Transverse colon (tissue), 4 donors: ENCODE measurements around the gene PRKCE. TPM values are rescaled to one million over a fixed set of nuclear protein-coding genes. Genes with fewer than 3 reads are reported as not detected.

ENCODE experiments used
- DNase-seq: peaks from one replicate; pipeline ENCODE4 v3.0.0-alpha.2; 2019
- H3K27ac ChIP-seq, 4 donors: fragments of 200-600 bp; sonication (generic); 2 replicates each; pipeline ENCODE4 v1.5.1; 2016 to 2018; ENCODE audit warnings: inconsistent platforms in 4 of 4
- H3K27me3 ChIP-seq: fragments of 200-600 bp; sonication (generic); 2 replicates; pipeline ENCODE4 v1.5.1; 2017; ENCODE audit warnings: inconsistent platforms
- H3K36me3 ChIP-seq, 4 donors: fragments of 200-600 bp; sonication (generic); 2 replicates each; pipeline ENCODE4 v1.5.1; 2017 to 2019; ENCODE audit warnings: inconsistent platforms in 4 of 4
- H3K4me1 ChIP-seq, 4 donors: fragments of 200-600 bp; sonication (generic); 2 replicates each; pipeline ENCODE4 v1.5.1; 2017 to 2020; ENCODE audit warnings: inconsistent platforms in 4 of 4
- H3K4me3 ChIP-seq, 4 donors: fragments of 200-600 bp; sonication (generic); 1 replicate in 1 of 4; 2 replicates in 3 of 4; pipeline versions ENCODE4 v1.5.1 to v1.6.1; 2017 to 2019; ENCODE audit warnings: inconsistent platforms in 4 of 4
- H3K9me3 ChIP-seq, 2 donors: fragments of 200-600 bp; sonication (generic); 2 replicates each; pipeline ENCODE4 v1.5.1; 2017 to 2019; ENCODE audit warnings: inconsistent platforms in 2 of 2
- EP300 ChIP-seq: sonication (generic); formaldehyde crosslinking; IDR thresholded peaks from one replicate; pipeline ENCODE4 v1.6.1; 2017; ENCODE audit warnings: antibody characterized with exemption, low read depth
- POLR2A ChIP-seq: fragments of 450-650 bp; IDR thresholded peaks from one replicate; pipeline ENCODE4 v1.6.1; 2016; ENCODE audit warnings: antibody characterized with exemption, mild to moderate bottlenecking, moderate library complexity
- POLR2AphosphoS5 ChIP-seq, 3 donors: sonication (generic); formaldehyde crosslinking; IDR thresholded peaks; one replicate each; pipeline ENCODE4 v1.6.1; 2016; ENCODE audit warnings: antibody characterized with exemption in 3 of 3
- WGBS, 2 donors: methylation state at CpG; one replicate each; pipeline ENCODE4 v1.1.5; 2018; ENCODE audit warnings: low coverage in 1 of 2; 5-methylcytosine and 5-hydroxymethylcytosine counted together
- in situ Hi-C, 4 donors: fragments of 200-750 bp; cut with MboI; loops; one replicate each; pipeline versions ENCODE4 v1.15.0 to v1.15.1; 2017; ENCODE audit warnings: low sequenced_read_pairs in 3 of 4, low pct_ligation_motif_present in 1 of 4, low pct_unique_long_range_greater_than_20kb in 1 of 4
- intact Hi-C: fragments of 100-400 bp; cut with DNase I; formaldehyde crosslinking; loops from one replicate; pipeline ENCODE4 v1.15.1; 2023; ENCODE audit warnings: low total_unique reads
- total RNA-seq, 4 donors: library from RNA; depleted of rRNA; stranded (reverse); fragments of >200 nt; gene quantifications; one replicate each; pipeline ENCODE4 v1.1.0, GENCODE V29; 2016
- TF ChIP-seq, protein P1 (sequence below), 5 experiments: fragments of 200-600 bp in 3 of 5; fragments of 450-650 bp in 2 of 5; sonication (generic) in 3 of 5; IDR thresholded peaks; 1 replicate in 2 of 5; 2 replicates in 3 of 5; pipeline ENCODE4 v1.5.1; 2016 to 2017; ENCODE audit warnings: antibody characterized with exemption in 5 of 5, inconsistent platforms in 3 of 5, mild to moderate bottlenecking in 2 of 5, moderate library complexity in 1 of 5

Gene PRKCE
- total RNA-seq, 4 donors from 2014 or later = 8.6 to 20.6 (median 11.3) TPM

DNA sequence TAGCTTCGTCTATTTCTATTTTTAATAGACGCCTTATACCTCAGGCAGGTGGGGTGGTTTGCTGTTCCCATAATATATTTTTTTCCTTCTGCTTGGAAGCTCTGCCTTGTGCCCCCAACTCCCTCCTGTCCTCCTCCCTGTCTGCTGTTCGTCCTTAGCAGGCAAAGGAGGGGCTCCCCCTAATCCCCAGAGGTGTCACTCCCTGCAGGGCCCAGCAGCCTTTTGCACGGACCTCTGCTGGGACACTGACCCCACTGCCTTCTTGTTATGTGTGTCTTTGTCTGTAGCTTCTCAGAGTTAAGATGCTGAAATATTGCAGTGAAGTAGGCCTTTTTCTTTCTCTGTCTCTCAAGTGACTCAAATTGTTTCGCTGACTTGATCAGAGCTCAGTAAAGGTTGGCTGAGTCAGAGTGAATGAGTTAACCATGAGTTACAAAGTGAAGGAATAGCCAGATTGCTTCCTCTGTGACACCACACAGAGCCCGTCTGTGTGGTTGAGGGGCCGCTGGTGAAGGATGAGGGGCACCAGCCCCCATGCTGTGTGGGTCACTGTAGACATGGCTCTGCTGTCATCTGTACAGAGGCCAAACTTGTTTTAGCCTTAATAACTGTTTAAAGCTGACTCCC is 47.7 kb downstream of the PRKCE start:
- Histone ChIP-seq H3K9me3 (no peaks in the 10 kb centered on the region), H3K27me3 (no peaks in the 10 kb centered on the region), H3K36me3 (no peaks in the 10 kb centered on the region), H3K4me3 (no peak overlapping the region), H3K4me1 (peaks cover 0 to 12% (median 2%) of the 10 kb centered on the region in 4 donors), H3K27ac (peak overlapping the region; percentile 20 to 56 (median 42))
- WGBS, 2 donors = 79 to 84% methylated on average over 3 to 7 of the region's 7 CpGs
- in situ Hi-C loops (no loop called here), intact Hi-C loops (no loop called here)
- DNase-seq = no peak
- TF ChIP-seq, protein P1, sequence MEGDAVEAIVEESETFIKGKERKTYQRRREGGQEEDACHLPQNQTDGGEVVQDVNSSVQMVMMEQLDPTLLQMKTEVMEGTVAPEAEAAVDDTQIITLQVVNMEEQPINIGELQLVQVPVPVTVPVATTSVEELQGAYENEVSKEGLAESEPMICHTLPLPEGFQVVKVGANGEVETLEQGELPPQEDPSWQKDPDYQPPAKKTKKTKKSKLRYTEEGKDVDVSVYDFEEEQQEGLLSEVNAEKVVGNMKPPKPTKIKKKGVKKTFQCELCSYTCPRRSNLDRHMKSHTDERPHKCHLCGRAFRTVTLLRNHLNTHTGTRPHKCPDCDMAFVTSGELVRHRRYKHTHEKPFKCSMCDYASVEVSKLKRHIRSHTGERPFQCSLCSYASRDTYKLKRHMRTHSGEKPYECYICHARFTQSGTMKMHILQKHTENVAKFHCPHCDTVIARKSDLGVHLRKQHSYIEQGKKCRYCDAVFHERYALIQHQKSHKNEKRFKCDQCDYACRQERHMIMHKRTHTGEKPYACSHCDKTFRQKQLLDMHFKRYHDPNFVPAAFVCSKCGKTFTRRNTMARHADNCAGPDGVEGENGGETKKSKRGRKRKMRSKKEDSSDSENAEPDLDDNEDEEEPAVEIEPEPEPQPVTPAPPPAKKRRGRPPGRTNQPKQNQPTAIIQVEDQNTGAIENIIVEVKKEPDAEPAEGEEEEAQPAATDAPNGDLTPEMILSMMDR (IDR thresholded peaks at IDR 0.05) = no peak

DNA sequence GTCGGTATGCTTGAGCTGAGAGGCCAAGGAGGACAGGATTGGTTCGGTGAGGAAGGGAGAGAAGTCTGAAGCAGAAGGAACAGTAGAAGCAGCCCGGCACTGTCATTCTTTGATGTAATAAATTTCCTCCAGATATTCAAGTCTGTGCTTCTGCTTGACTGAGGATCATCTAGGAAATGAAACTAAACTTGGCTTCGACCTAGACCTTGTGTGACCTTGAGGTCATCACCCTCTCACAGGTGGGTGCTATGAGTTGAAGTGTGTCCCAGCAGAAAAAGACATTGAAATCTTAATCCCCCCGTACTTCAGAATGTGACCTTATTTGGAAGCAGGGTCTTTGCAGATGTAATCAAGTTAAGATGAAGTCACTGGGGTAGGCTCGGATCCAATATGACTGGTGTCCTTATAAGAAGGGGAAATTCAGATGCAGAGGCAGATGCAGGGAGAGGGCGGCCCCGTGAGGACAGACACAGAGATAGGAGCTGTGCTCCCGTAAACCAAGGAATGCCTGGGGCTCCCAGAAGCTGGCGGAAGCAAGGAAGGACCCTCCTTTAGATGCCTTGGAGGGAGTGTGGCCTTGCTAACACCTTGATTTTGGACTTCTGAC is 49.0 kb downstream of the PRKCE start:
- peaks cover 0 to 12% (median 4%) of the 10 kb centered on the region in 4 donors for H3K4me1 ChIP-seq
- peak overlapping the region; percentile 51 to 63 (median 58) for H3K27ac ChIP-seq
- no peaks in the 10 kb centered on the region for H3K36me3 ChIP-seq
- intact Hi-C loops = no loop called here
- no peak for TF ChIP-seq EP300
- TF ChIP-seq, protein P1 (IDR thresholded peaks at IDR 0.05) = peak in 1 of 5 experiments; percentile 5
- no peak for TF ChIP-seq POLR2A
- TF ChIP-seq POLR2AphosphoS5 (IDR thresholded peaks at IDR 0.05) = peak in 1 of 3 donors; percentile 17
- H3K27me3 ChIP-seq = no peaks in the 10 kb centered on the region
- in situ Hi-C loops = no loop called here
- WGBS, 2 donors = 76 to 79% methylated on average over 5 to 10 of the region's 10 CpGs
- H3K9me3 ChIP-seq = no peaks in the 10 kb centered on the region
- DNase-seq = no peak
- H3K4me3 ChIP-seq = no peak overlapping the region

DNA sequence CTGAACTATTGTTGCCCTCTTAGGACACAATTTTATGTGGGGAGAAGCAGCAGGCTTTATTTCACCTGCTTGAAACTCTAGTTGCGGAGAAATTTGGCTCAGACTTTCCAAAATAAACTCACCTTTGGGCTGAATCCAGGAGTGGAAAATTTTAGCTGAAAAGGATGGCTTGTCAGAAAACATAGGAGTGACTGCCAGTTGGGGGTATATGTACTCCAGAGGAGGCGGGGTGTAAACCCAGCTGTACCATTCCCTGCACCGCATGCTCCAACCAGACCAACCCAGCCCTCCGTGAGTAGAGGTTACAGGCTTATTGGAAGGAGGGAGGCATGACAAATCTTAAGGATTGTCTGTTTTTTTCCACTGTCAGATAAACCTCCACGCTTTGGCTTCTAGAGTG is 53.8 kb downstream of the PRKCE start:
- Histone ChIP-seq H3K36me3 (no peaks in the 10 kb centered on the region), H3K27ac (peak overlapping the region in 2 of 4 donors; percentile 1 to 21), H3K27me3 (no peaks in the 10 kb centered on the region), H3K4me1 (peaks cover 0 to 14% (median 6%) of the 10 kb centered on the region in 4 donors), H3K9me3 (no peaks in the 10 kb centered on the region), H3K4me3 (no peak overlapping the region)
- intact Hi-C loops (no loop called here), in situ Hi-C loops (no loop called here)
- TF ChIP-seq POLR2AphosphoS5 (IDR thresholded peaks at IDR 0.05) (no peak), POLR2A (no peak), EP300 (no peak)
- WGBS, 2 donors = 72 to 100% methylated on average over 1 to 5 of the region's 5 CpGs
- DNase-seq = no peak

DNA sequence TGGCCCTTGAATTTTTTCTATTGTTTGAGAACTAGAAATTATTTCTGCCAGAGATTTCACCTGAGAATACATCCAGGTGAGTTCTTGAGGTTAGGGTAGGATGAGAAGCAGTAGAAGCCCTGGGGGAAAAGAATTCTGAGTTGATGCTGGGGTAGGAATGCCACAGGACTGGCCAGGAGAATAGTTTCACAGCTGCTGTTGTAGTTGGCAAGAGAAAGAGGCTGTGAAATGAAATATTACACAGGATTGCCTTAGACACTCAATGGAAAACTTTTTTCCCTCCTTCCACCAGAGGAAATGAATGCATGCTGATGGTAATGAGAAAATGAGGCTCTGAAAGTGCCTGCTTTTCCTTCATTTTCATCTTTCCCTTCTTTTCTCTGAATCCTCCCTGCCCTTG is 54.6 kb downstream of the PRKCE start:
- H3K27ac ChIP-seq = peak overlapping the region in 1 of 4 donors; percentile 21
- H3K9me3 ChIP-seq = no peaks in the 10 kb centered on the region
- no peak for DNase-seq
- no peak overlapping the region for H3K4me3 ChIP-seq
- H3K36me3 ChIP-seq = no peaks in the 10 kb centered on the region
- TF ChIP-seq EP300 (no peak), POLR2A (no peak), POLR2AphosphoS5 (IDR thresholded peaks at IDR 0.05) (no peak)
- TF ChIP-seq, protein P1 (IDR thresholded peaks at IDR 0.05) = no peak
- in situ Hi-C loops = no loop called here
- intact Hi-C loops = no loop called here
- H3K27me3 ChIP-seq = no peaks in the 10 kb centered on the region
- peaks cover 0 to 9% (median 6%) of the 10 kb centered on the region in 4 donors for H3K4me1 ChIP-seq
